Karpas-422 (cell line): ENCODE measurements around the gene CACNA1C. TPM values are rescaled to one million over a fixed set of nuclear protein-coding genes. Genes with fewer than 3 reads are reported as not detected.

Experiments used
- DNase-seq: peaks from one replicate; pipeline ENCODE4 v3.0.0-alpha.2; 2015
- H2AFZ ChIP-seq: fragments of 200-600 bp; sonication (generic); 2 replicates; pipeline ENCODE4 v1.6.1; 2014; ENCODE audit warnings: antibody characterized with exemption, low read length, mixed read lengths
- H3K27ac ChIP-seq: fragments of 200-600 bp; sonication (generic); 2 replicates; pipeline ENCODE4 v1.5.1; 2014; ENCODE audit warnings: mild to moderate bottlenecking, low read length, moderate library complexity
- H3K27me3 ChIP-seq: fragments of 200-600 bp; sonication (generic); 2 replicates; pipeline ENCODE4 v1.6.1; 2014; ENCODE audit warnings: low read length, mixed read lengths
- H3K36me3 ChIP-seq: fragments of 200-600 bp; sonication (generic); 2 replicates; pipeline ENCODE4 v1.6.1; 2014; ENCODE audit warnings: low read length, mixed read lengths; ENCODE audit not compliant: insufficient read depth
- H3K4me1 ChIP-seq: fragments of 200-600 bp; sonication (generic); 2 replicates; pipeline ENCODE4 v1.6.1; 2014; ENCODE audit warnings: mild to moderate bottlenecking, low read length, mixed read lengths
- H3K4me2 ChIP-seq: fragments of 200-600 bp; sonication (generic); 2 replicates; pipeline ENCODE4 v1.6.1; 2014; ENCODE audit warnings: low read length, low read depth, mild to moderate bottlenecking; ENCODE audit not compliant: poor library complexity, severe bottlenecking
- H3K4me3 ChIP-seq: fragments of 200-600 bp; sonication (generic); 2 replicates; pipeline ENCODE4 v1.5.1; 2014; ENCODE audit warnings: mild to moderate bottlenecking, antibody characterized with exemption, low read length, mixed read lengths
- H3K79me2 ChIP-seq: fragments of 200-600 bp; sonication (generic); 2 replicates; pipeline ENCODE4 v1.6.1; 2014; ENCODE audit warnings: mild to moderate bottlenecking, low read length, mixed read lengths
- H3K9ac ChIP-seq: fragments of 200-600 bp; sonication (generic); 2 replicates; pipeline ENCODE4 v1.6.0; 2014; ENCODE audit warnings: low read length
- H3K9me2 ChIP-seq: fragments of 200-600 bp; sonication (generic), shearing (Covaris generic); replicated peaks from 2 replicates; pipeline ENCODE4 v1.6.0; 2014; ENCODE audit warnings: mild to moderate bottlenecking, low read length, moderate library complexity; ENCODE audit not compliant: insufficient read depth
- H3K9me3 ChIP-seq: fragments of 300-700, 200-600 bp; sonication (generic); 2 replicates; pipeline ENCODE4 v1.6.1; 2014; ENCODE audit warnings: low read length, mixed read lengths
- H4K20me1 ChIP-seq: fragments of 200-600 bp; sonication (generic); 2 replicates; pipeline ENCODE4 v1.6.1; 2014; ENCODE audit warnings: mild to moderate bottlenecking, antibody characterized with exemption, low read length, low read depth; ENCODE audit not compliant: insufficient read depth
- total RNA-seq: library from RNA; depleted of rRNA; stranded (reverse); fragments of >200 nt; shearing (Covaris generic); gene quantifications from 2 replicates; pipeline ENCODE4 v1.2.3, GENCODE V29; 2014; ENCODE audit warnings: low replicate concordance

Gene CACNA1C
- total RNA-seq, 1 experiment from 2014 or later = 0.11 TPM

- Histone ChIP-seq H3K4me2 (no peak overlapping the region), H3K4me1 (no peaks in the 10 kb centered on the region), H3K27me3 (no peaks in the 10 kb centered on the region), H3K79me2 (no peaks in the 10 kb centered on the region), H3K9ac (no peak overlapping the region), H3K4me3 (no peak overlapping the region), H4K20me1 (no peaks in the 10 kb centered on the region), H2AFZ (no peak overlapping the region), H3K9me3 (no peaks in the 10 kb centered on the region), H3K36me3 (no peaks in the 10 kb centered on the region), H3K27ac (no peak overlapping the region), H3K9me2 (no peaks in the 10 kb centered on the region)
- DNase-seq = no peak
These were observed 265.0 kb downstream of the CACNA1C start for GRCh38 chr12:2317772-2318171.

GRCh38 chr12:2318286-2318685, 265.5 kb downstream of the CACNA1C start:
- Histone ChIP-seq H3K4me3 (no peak overlapping the region), H3K9me2 (no peaks in the 10 kb centered on the region), H3K79me2 (no peaks in the 10 kb centered on the region), H2AFZ (no peak overlapping the region), H4K20me1 (no peaks in the 10 kb centered on the region), H3K4me2 (no peak overlapping the region), H3K36me3 (no peaks in the 10 kb centered on the region), H3K9me3 (no peaks in the 10 kb centered on the region), H3K27ac (no peak overlapping the region), H3K27me3 (no peaks in the 10 kb centered on the region), H3K9ac (no peak overlapping the region), H3K4me1 (no peaks in the 10 kb centered on the region)
- no peak for DNase-seq

- Histone ChIP-seq H2AFZ (no peak overlapping the region), H3K4me1 (no peaks in the 10 kb centered on the region), H3K9me3 (no peaks in the 10 kb centered on the region), H3K27ac (no peak overlapping the region), H4K20me1 (no peaks in the 10 kb centered on the region), H3K9ac (no peak overlapping the region), H3K4me2 (no peak overlapping the region), H3K27me3 (no peaks in the 10 kb centered on the region), H3K79me2 (no peaks in the 10 kb centered on the region), H3K36me3 (no peaks in the 10 kb centered on the region), H3K9me2 (no peaks in the 10 kb centered on the region), H3K4me3 (no peak overlapping the region)
- DNase-seq = no peak
These were observed 266.3 kb downstream of the CACNA1C start for GRCh38 chr12:2319136-2319535.

- Histone ChIP-seq H3K4me3 (no peak overlapping the region), H3K79me2 (no peaks in the 10 kb centered on the region), H4K20me1 (no peaks in the 10 kb centered on the region), H2AFZ (no peak overlapping the region), H3K9me2 (no peaks in the 10 kb centered on the region), H3K27ac (no peak overlapping the region), H3K4me1 (no peaks in the 10 kb centered on the region), H3K4me2 (no peak overlapping the region), H3K9ac (no peak overlapping the region), H3K36me3 (no peaks in the 10 kb centered on the region), H3K27me3 (no peaks in the 10 kb centered on the region), H3K9me3 (no peaks in the 10 kb centered on the region)
- DNase-seq = no peak
These were observed 267.1 kb downstream of the CACNA1C start for GRCh38 chr12:2319737-2320506.

GRCh38 chr12:2320841-2321240, 268.1 kb downstream of the CACNA1C start:
- no peak overlapping the region for H3K4me2 ChIP-seq
- H3K4me1 ChIP-seq = no peaks in the 10 kb centered on the region
- H3K27me3 ChIP-seq = no peaks in the 10 kb centered on the region
- DNase-seq = no peak
- H3K9ac ChIP-seq = no peak overlapping the region
- H2AFZ ChIP-seq = no peak overlapping the region
- H3K4me3 ChIP-seq = no peak overlapping the region
- no peaks in the 10 kb centered on the region for H4K20me1 ChIP-seq
- H3K9me3 ChIP-seq = no peaks in the 10 kb centered on the region
- H3K9me2 ChIP-seq = no peaks in the 10 kb centered on the region
- H3K27ac ChIP-seq = no peak overlapping the region
- no peaks in the 10 kb centered on the region for H3K36me3 ChIP-seq
- H3K79me2 ChIP-seq = no peaks in the 10 kb centered on the region

GRCh38 chr12:2322554-2323120, 269.9 kb downstream of the CACNA1C start:
- Histone ChIP-seq H3K9me2 (no peaks in the 10 kb centered on the region), H2AFZ (no peak overlapping the region), H3K9me3 (no peaks in the 10 kb centered on the region), H3K4me2 (no peak overlapping the region), H3K9ac (no peak overlapping the region), H4K20me1 (no peaks in the 10 kb centered on the region), H3K36me3 (no peaks in the 10 kb centered on the region), H3K27me3 (no peaks in the 10 kb centered on the region), H3K4me3 (no peak overlapping the region), H3K79me2 (no peaks in the 10 kb centered on the region), H3K4me1 (no peaks in the 10 kb centered on the region), H3K27ac (no peak overlapping the region)
- DNase-seq = no peak

- Histone ChIP-seq H3K36me3 (no peaks in the 10 kb centered on the region), H3K9ac (no peak overlapping the region), H3K4me1 (no peaks in the 10 kb centered on the region), H3K9me3 (no peaks in the 10 kb centered on the region), H3K4me2 (no peak overlapping the region), H3K79me2 (no peaks in the 10 kb centered on the region), H3K4me3 (no peak overlapping the region), H3K27me3 (no peaks in the 10 kb centered on the region), H2AFZ (no peak overlapping the region), H3K27ac (no peak overlapping the region), H4K20me1 (no peaks in the 10 kb centered on the region), H3K9me2 (no peaks in the 10 kb centered on the region)
- no peak for DNase-seq
These were observed 270.9 kb downstream of the CACNA1C start for GRCh38 chr12:2323532-2324255.

GRCh38 chr12:2324387-2324786, 271.6 kb downstream of the CACNA1C start:
- Histone ChIP-seq H3K27ac (no peak overlapping the region), H3K4me3 (no peak overlapping the region), H3K4me2 (no peak overlapping the region), H3K9me2 (no peaks in the 10 kb centered on the region), H3K36me3 (no peaks in the 10 kb centered on the region), H4K20me1 (no peaks in the 10 kb centered on the region), H2AFZ (no peak overlapping the region), H3K9me3 (no peaks in the 10 kb centered on the region), H3K4me1 (no peaks in the 10 kb centered on the region), H3K79me2 (no peaks in the 10 kb centered on the region), H3K9ac (no peak overlapping the region), H3K27me3 (no peaks in the 10 kb centered on the region)
- no peak for DNase-seq
